B cell (primary cell): Measurements from ENCODE around the gene RAB10.
"Not testable (repeated sequence)": the region's sequence is repeated elsewhere in the genome, so short reads cannot be mapped to it uniquely, and the experiment has no call there.

Experiments used
- EZH2 ChIP-seq: IDR thresholded peaks from 2 replicates; pipeline ENCODE4 v1.6.1; 2012; ENCODE audit warnings: borderline replicate concordance, low read depth, mild to moderate bottlenecking, moderate library complexity, low read length; ENCODE audit not compliant: insufficient read depth, poor library complexity, severe bottlenecking
- TF ChIP-seq, protein P1 (sequence below): fragments of 200-600 bp; IDR thresholded peaks from one replicate; pipeline ENCODE4 v1.8.0; 2022; ENCODE audit warnings: antibody characterized with exemption, mild to moderate bottlenecking

DNA sequence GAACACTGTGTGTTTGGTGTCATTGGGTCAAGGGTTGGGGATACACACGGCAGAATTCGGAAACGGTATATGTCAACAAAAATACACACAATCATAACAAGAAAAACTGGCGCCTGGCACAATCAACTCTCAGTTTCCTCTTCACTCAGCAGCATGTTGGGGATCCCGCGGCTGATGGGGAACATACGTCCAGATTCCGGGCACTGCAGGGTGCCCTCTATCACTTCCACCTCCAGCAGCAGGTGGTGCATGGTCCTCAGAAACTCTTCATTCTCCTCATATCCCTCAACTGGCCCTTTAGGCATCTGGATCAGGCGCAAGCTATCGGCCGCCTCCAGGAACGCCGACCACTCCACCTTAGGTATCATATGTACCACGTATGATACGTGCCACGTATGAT lies 5.8 kb upstream of the RAB10 start:
- TF ChIP-seq, protein P1, sequence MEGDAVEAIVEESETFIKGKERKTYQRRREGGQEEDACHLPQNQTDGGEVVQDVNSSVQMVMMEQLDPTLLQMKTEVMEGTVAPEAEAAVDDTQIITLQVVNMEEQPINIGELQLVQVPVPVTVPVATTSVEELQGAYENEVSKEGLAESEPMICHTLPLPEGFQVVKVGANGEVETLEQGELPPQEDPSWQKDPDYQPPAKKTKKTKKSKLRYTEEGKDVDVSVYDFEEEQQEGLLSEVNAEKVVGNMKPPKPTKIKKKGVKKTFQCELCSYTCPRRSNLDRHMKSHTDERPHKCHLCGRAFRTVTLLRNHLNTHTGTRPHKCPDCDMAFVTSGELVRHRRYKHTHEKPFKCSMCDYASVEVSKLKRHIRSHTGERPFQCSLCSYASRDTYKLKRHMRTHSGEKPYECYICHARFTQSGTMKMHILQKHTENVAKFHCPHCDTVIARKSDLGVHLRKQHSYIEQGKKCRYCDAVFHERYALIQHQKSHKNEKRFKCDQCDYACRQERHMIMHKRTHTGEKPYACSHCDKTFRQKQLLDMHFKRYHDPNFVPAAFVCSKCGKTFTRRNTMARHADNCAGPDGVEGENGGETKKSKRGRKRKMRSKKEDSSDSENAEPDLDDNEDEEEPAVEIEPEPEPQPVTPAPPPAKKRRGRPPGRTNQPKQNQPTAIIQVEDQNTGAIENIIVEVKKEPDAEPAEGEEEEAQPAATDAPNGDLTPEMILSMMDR, result not testable (repeated sequence)
- not testable (repeated sequence) for TF ChIP-seq EZH2
